GM23338 (cell line): ENCODE results near the gene RTL10. TPM values are rescaled to one million over a fixed set of nuclear protein-coding genes. Genes with fewer than 3 reads are reported as not detected.

Experiments used
- ATAC-seq: fragments of 200-7000 bp; cut with Tn5 transposase; 3 replicates; pipeline ENCODE4 v1.9.1; 2020
- DNase-seq: peaks from one replicate; pipeline ENCODE4 v3.0.0-alpha.2; 2015; ENCODE audit warnings: low spot score
- H2AFZ ChIP-seq: fragments of 200-600 bp; sonication (generic); 2 replicates; pipeline ENCODE4 v1.8.0; 2016; ENCODE audit warnings: antibody characterized with exemption, mild to moderate bottlenecking, moderate library complexity
- H3F3A ChIP-seq: fragments of 200-600 bp; sonication (generic); replicated peaks from 2 replicates; pipeline ENCODE4 v1.8.0; 2017; ENCODE audit warnings: antibody characterized with exemption, mixed run types, low read depth
- H3K27ac ChIP-seq: fragments of 200-600 bp; sonication (generic); 2 replicates; pipeline ENCODE4 v1.6.1; 2016; ENCODE audit warnings: low read depth
- H3K27me3 ChIP-seq: fragments of 200-600 bp; sonication (generic); 2 replicates; pipeline ENCODE4 v1.8.0; 2016; ENCODE audit warnings: mild to moderate bottlenecking, mixed run types, moderate library complexity; ENCODE audit not compliant: insufficient read depth
- H3K36me3 ChIP-seq: fragments of 200-600 bp; sonication (generic); 2 replicates; pipeline ENCODE4 v1.8.0; 2016; ENCODE audit warnings: mild to moderate bottlenecking; ENCODE audit not compliant: insufficient read depth
- H3K4me1 ChIP-seq: fragments of 200-600 bp; sonication (generic); 2 replicates; pipeline ENCODE4 v1.8.0; 2016; ENCODE audit warnings: mild to moderate bottlenecking, moderate library complexity; ENCODE audit not compliant: insufficient read depth
- H3K4me2 ChIP-seq: fragments of 200-600 bp; sonication (generic); 2 replicates; pipeline ENCODE4 v1.7.1; 2017; ENCODE audit warnings: mixed run types
- H3K4me3 ChIP-seq: fragments of 200-600 bp; sonication (generic); 2 replicates; pipeline ENCODE4 v1.6.1; 2016; ENCODE audit warnings: mixed run types
- H3K79me2 ChIP-seq: fragments of 200-600 bp; sonication (generic); replicated peaks from 2 replicates; pipeline ENCODE4 v1.8.0; 2017; ENCODE audit warnings: mild to moderate bottlenecking; ENCODE audit not compliant: insufficient read depth
- H3K9me2 ChIP-seq: fragments of 200-600 bp; sonication (generic); 2 replicates; pipeline ENCODE4 v1.8.0; 2017; ENCODE audit not compliant: insufficient read depth
- H4K20me1 ChIP-seq: fragments of 200-600 bp; sonication (generic); replicated peaks from 2 replicates; pipeline ENCODE4 v1.8.0; 2017; ENCODE audit warnings: mild to moderate bottlenecking; ENCODE audit not compliant: insufficient read depth
- H3K27ac Mint-ChIP-seq: 2 replicates; pipeline ENCODE4 v1.8.0; 2020; ENCODE audit warnings: inconsistent platforms, mild to moderate bottlenecking, moderate library complexity, mixed read lengths
- H3K27me3 Mint-ChIP-seq: 3 replicates; pipeline ENCODE4 v1.8.0; 2022; ENCODE audit warnings: low read depth, mild to moderate bottlenecking, moderate library complexity, mixed read lengths, inconsistent platforms; ENCODE audit not compliant: insufficient read depth, poor library complexity
- H3K36me3 Mint-ChIP-seq: 3 replicates; pipeline ENCODE4 v1.8.0; 2021; ENCODE audit warnings: low read depth, mild to moderate bottlenecking, inconsistent platforms, moderate library complexity, mixed read lengths
- H3K4me1 Mint-ChIP-seq: 3 replicates; pipeline ENCODE4 v1.8.0; 2020; ENCODE audit warnings: mild to moderate bottlenecking, inconsistent platforms, mixed read lengths
- H3K4me3 Mint-ChIP-seq: 3 replicates; pipeline ENCODE4 v1.8.0; 2021; ENCODE audit warnings: moderate library complexity, mild to moderate bottlenecking, inconsistent platforms, mixed read lengths
- H3K9me3 Mint-ChIP-seq: 3 replicates; pipeline ENCODE4 v1.8.0; 2020; ENCODE audit warnings: moderate library complexity, mild to moderate bottlenecking, inconsistent platforms, mixed read lengths
- CREB1 ChIP-seq: fragments of 250-450 bp; sonication (Bioruptor Pico); IDR thresholded peaks from 2 replicates; pipeline ENCODE4 v1.5.0; 2020; ENCODE audit warnings: low read depth, mild to moderate bottlenecking, moderate library complexity
- EZH2 ChIP-seq: fragments of 200-600 bp; sonication (generic); IDR thresholded peaks from one replicate; pipeline ENCODE4 v1.8.0; 2017; ENCODE audit warnings: antibody characterized with exemption, mild to moderate bottlenecking, low read depth; ENCODE audit not compliant: unreplicated experiment
- EZH2phosphoT487 ChIP-seq: fragments of 200-600 bp; sonication (generic); IDR thresholded peaks from one replicate; pipeline ENCODE4 v1.8.1; 2018; ENCODE audit warnings: antibody characterized with exemption; ENCODE audit not compliant: unreplicated experiment
- JUNB ChIP-seq: IDR thresholded peaks from one replicate; pipeline ENCODE4 v1.6.1; 2016; ENCODE audit warnings: antibody characterized with exemption; ENCODE audit not compliant: unreplicated experiment
- NANOG ChIP-seq: IDR thresholded peaks from 2 replicates; pipeline ENCODE4 v1.6.1; 2016; ENCODE audit warnings: antibody characterized with exemption, borderline replicate concordance
- POLR2AphosphoS5 ChIP-seq: IDR thresholded peaks from 2 replicates; pipeline ENCODE4 v1.6.1; 2016; ENCODE audit warnings: antibody characterized with exemption, low read depth
- STAT1 ChIP-seq: IDR thresholded peaks from one replicate; pipeline ENCODE4 v1.6.1; 2016; ENCODE audit warnings: antibody characterized with exemption; ENCODE audit not compliant: unreplicated experiment
- ZNF114 ChIP-seq: fragments of 250-450 bp; sonication (Bioruptor Pico); IDR thresholded peaks from 2 replicates; pipeline ENCODE4 v1.5.0; 2020; ENCODE audit warnings: mild to moderate bottlenecking, moderate library complexity
- ZNF331 ChIP-seq: fragments of 250-450 bp; sonication (Bioruptor Pico); IDR thresholded peaks from 2 replicates; pipeline ENCODE4 v1.5.0; 2020; ENCODE audit warnings: low read depth, mild to moderate bottlenecking, moderate library complexity
- polyA plus RNA-seq: library from polyadenylated mRNA; unstranded; fragments of >200 nt; fragmentation: Nextera tagmentation; extraction: Ambion mirVana; gene quantifications from 2 replicates; pipeline ENCODE4 v1.2.1, GENCODE V29; 2016
- total RNA-seq: library from RNA; depleted of rRNA; stranded (reverse); fragments of >200 nt; shearing (Covaris generic); gene quantifications from 2 replicates; pipeline ENCODE4 v1.2.3, GENCODE V29; 2014
- TF ChIP-seq, protein P1 (sequence below): IDR thresholded peaks from one replicate; pipeline ENCODE4 v1.6.1; 2018; ENCODE audit warnings: antibody characterized with exemption; ENCODE audit not compliant: unreplicated experiment
- TF ChIP-seq, protein P2 (sequence below): IDR thresholded peaks from 2 replicates; pipeline ENCODE4 v1.6.1; 2016; ENCODE audit warnings: antibody characterized with exemption
- TF ChIP-seq, protein P3 (sequence below): fragments of 250-450 bp; sonication (Bioruptor Pico); IDR thresholded peaks from 2 replicates; pipeline ENCODE4 v1.5.0; 2020; ENCODE audit warnings: mild to moderate bottlenecking, moderate library complexity
- TF ChIP-seq, protein P4 (sequence below), 2 experiments: fragments of 200-600 bp in 1 of 2; sonication (generic) in 1 of 2; conservative IDR thresholded peaks; 2 replicates each; pipeline versions ENCODE4 v1.5.1 to v1.6.1; 2016 to 2017; ENCODE audit warnings: antibody characterized with exemption in 2 of 2, low read depth in 2 of 2, mild to moderate bottlenecking in 2 of 2, moderate library complexity in 1 of 2

The RTL10 gene
- total and polyA plus RNA-seq, 2 experiments from 2014 or later = 9.4 to 17.4 TPM

DNA sequence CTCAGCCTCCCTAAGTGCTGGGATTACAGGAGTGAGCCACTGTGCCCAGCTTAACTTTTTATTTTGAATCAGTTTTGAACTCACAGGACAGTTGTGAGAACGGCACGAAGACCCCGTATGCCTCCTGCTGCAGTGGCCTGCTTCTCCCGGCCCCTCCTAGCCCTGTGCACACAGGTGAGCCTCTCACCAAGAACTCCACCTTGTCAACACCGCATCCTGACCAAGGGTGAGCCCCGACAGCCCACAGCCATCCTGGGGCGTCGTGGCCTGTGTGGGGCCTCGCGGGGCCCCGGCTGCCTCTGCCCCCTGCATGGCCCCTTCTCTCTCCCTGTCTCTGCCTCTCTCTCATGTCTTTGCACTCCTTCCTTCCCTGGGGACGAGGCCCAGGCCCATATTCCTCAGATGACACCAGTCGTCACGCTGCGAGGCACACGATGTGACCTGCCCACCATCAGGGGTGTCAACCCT, 38.8 kb downstream of the RTL10 start:
- DNase-seq (no peak), ATAC-seq (no peak)
- TF ChIP-seq, protein P1, sequence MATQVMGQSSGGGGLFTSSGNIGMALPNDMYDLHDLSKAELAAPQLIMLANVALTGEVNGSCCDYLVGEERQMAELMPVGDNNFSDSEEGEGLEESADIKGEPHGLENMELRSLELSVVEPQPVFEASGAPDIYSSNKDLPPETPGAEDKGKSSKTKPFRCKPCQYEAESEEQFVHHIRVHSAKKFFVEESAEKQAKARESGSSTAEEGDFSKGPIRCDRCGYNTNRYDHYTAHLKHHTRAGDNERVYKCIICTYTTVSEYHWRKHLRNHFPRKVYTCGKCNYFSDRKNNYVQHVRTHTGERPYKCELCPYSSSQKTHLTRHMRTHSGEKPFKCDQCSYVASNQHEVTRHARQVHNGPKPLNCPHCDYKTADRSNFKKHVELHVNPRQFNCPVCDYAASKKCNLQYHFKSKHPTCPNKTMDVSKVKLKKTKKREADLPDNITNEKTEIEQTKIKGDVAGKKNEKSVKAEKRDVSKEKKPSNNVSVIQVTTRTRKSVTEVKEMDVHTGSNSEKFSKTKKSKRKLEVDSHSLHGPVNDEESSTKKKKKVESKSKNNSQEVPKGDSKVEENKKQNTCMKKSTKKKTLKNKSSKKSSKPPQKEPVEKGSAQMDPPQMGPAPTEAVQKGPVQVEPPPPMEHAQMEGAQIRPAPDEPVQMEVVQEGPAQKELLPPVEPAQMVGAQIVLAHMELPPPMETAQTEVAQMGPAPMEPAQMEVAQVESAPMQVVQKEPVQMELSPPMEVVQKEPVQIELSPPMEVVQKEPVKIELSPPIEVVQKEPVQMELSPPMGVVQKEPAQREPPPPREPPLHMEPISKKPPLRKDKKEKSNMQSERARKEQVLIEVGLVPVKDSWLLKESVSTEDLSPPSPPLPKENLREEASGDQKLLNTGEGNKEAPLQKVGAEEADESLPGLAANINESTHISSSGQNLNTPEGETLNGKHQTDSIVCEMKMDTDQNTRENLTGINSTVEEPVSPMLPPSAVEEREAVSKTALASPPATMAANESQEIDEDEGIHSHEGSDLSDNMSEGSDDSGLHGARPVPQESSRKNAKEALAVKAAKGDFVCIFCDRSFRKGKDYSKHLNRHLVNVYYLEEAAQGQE = no peak
- no peak for TF ChIP-seq JUNB
- no peak for TF ChIP-seq NANOG
- no peak for TF ChIP-seq EZH2
- no peak for TF ChIP-seq CREB1 (CRISPR knock-in tag)
- no peak for TF ChIP-seq STAT1
- TF ChIP-seq, protein P2, sequence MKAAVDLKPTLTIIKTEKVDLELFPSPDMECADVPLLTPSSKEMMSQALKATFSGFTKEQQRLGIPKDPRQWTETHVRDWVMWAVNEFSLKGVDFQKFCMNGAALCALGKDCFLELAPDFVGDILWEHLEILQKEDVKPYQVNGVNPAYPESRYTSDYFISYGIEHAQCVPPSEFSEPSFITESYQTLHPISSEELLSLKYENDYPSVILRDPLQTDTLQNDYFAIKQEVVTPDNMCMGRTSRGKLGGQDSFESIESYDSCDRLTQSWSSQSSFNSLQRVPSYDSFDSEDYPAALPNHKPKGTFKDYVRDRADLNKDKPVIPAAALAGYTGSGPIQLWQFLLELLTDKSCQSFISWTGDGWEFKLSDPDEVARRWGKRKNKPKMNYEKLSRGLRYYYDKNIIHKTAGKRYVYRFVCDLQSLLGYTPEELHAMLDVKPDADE = no peak
- no peak for TF ChIP-seq ZNF331 (CRISPR knock-in tag)
- TF ChIP-seq, protein P3, sequence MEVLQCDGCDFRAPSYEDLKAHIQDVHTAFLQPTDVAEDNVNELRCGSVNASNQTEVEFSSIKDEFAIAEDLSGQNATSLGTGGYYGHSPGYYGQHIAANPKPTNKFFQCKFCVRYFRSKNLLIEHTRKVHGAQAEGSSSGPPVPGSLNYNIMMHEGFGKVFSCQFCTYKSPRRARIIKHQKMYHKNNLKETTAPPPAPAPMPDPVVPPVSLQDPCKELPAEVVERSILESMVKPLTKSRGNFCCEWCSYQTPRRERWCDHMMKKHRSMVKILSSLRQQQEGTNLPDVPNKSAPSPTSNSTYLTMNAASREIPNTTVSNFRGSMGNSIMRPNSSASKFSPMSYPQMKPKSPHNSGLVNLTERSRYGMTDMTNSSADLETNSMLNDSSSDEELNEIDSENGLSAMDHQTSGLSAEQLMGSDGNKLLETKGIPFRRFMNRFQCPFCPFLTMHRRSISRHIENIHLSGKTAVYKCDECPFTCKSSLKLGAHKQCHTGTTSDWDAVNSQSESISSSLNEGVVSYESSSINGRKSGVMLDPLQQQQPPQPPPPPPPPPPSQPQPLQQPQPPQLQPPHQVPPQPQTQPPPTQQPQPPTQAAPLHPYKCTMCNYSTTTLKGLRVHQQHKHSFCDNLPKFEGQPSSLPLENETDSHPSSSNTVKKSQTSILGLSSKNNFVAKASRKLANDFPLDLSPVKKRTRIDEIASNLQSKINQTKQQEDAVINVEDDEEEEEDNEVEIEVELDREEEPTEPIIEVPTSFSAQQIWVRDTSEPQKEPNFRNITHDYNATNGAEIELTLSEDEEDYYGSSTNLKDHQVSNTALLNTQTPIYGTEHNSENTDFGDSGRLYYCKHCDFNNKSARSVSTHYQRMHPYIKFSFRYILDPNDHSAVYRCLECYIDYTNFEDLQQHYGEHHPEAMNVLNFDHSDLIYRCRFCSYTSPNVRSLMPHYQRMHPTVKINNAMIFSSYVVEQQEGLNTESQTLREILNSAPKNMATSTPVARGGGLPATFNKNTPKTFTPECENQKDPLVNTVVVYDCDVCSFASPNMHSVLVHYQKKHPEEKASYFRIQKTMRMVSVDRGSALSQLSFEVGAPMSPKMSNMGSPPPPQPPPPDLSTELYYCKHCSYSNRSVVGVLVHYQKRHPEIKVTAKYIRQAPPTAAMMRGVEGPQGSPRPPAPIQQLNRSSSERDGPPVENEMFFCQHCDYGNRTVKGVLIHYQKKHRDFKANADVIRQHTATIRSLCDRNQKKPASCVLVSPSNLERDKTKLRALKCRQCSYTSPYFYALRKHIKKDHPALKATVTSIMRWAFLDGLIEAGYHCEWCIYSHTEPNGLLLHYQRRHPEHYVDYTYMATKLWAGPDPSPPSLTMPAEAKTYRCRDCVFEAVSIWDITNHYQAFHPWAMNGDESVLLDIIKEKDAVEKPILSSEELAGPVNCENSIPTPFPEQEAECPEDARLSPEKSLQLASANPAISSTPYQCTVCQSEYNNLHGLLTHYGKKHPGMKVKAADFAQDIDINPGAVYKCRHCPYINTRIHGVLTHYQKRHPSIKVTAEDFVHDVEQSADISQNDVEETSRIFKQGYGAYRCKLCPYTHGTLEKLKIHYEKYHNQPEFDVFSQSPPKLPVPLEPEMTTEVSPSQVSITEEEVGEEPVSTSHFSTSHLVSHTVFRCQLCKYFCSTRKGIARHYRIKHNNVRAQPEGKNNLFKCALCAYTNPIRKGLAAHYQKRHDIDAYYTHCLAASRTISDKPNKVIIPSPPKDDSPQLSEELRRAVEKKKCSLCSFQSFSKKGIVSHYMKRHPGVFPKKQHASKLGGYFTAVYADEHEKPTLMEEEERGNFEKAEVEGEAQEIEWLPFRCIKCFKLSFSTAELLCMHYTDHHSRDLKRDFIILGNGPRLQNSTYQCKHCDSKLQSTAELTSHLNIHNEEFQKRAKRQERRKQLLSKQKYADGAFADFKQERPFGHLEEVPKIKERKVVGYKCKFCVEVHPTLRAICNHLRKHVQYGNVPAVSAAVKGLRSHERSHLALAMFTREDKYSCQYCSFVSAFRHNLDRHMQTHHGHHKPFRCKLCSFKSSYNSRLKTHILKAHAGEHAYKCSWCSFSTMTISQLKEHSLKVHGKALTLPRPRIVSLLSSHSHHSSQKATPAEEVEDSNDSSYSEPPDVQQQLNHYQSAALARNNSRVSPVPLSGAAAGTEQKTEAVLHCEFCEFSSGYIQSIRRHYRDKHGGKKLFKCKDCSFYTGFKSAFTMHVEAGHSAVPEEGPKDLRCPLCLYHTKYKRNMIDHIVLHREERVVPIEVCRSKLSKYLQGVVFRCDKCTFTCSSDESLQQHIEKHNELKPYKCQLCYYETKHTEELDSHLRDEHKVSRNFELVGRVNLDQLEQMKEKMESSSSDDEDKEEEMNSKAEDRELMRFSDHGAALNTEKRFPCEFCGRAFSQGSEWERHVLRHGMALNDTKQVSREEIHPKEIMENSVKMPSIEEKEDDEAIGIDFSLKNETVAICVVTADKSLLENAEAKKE (CRISPR knock-in tag) = no peak
- TF ChIP-seq POLR2AphosphoS5 = no peak
- TF ChIP-seq, protein P4, sequence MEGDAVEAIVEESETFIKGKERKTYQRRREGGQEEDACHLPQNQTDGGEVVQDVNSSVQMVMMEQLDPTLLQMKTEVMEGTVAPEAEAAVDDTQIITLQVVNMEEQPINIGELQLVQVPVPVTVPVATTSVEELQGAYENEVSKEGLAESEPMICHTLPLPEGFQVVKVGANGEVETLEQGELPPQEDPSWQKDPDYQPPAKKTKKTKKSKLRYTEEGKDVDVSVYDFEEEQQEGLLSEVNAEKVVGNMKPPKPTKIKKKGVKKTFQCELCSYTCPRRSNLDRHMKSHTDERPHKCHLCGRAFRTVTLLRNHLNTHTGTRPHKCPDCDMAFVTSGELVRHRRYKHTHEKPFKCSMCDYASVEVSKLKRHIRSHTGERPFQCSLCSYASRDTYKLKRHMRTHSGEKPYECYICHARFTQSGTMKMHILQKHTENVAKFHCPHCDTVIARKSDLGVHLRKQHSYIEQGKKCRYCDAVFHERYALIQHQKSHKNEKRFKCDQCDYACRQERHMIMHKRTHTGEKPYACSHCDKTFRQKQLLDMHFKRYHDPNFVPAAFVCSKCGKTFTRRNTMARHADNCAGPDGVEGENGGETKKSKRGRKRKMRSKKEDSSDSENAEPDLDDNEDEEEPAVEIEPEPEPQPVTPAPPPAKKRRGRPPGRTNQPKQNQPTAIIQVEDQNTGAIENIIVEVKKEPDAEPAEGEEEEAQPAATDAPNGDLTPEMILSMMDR (conservative IDR thresholded peaks at IDR 0.05; ENCODE audit: low read depth in 2 of 2) = no peak
- no peak for TF ChIP-seq EZH2phosphoT487
- TF ChIP-seq ZNF114 (CRISPR knock-in tag) = no peak
- Histone ChIP-seq H3K79me2 (no peaks in the 10 kb centered on the region), H2AFZ (no peak overlapping the region), H3K4me1 (no peaks in the 10 kb centered on the region), H4K20me1 (no peaks in the 10 kb centered on the region; the same call in 1 of the 2 replicates), H3K4me2 (no peak overlapping the region), H3K4me3 (no peak overlapping the region), H3F3A (no peaks in the 10 kb centered on the region), H3K9me2 (no peaks in the 10 kb centered on the region), H3K27me3 (no peaks in the 10 kb centered on the region), H3K36me3 (no peaks in the 10 kb centered on the region), H3K27ac (no peak overlapping the region)
- H3K4me3 Mint-ChIP-seq = no peak overlapping the region
- H3K4me1 Mint-ChIP-seq = no peaks in the 10 kb centered on the region
- H3K27ac Mint-ChIP-seq = no peak overlapping the region
- H3K36me3 Mint-ChIP-seq = no peaks in the 10 kb centered on the region
- peaks cover 8% of the 10 kb centered on the region for H3K27me3 Mint-ChIP-seq
- no peaks in the 10 kb centered on the region for H3K9me3 Mint-ChIP-seq
